GM21515 (cell line): ENCODE results near the gene CIC.
"Not testable (repeated sequence)": the region's sequence is repeated elsewhere in the genome, so short reads cannot be mapped to it uniquely, and the experiment has no call there.

Source experiments
- ATAC-seq: cut with Tn5 transposase; IDR thresholded peaks from one replicate; pipeline ENCODE4 v1.9.1; 2021; ENCODE audit not compliant: unreplicated experiment

Gene CIC

DNA sequence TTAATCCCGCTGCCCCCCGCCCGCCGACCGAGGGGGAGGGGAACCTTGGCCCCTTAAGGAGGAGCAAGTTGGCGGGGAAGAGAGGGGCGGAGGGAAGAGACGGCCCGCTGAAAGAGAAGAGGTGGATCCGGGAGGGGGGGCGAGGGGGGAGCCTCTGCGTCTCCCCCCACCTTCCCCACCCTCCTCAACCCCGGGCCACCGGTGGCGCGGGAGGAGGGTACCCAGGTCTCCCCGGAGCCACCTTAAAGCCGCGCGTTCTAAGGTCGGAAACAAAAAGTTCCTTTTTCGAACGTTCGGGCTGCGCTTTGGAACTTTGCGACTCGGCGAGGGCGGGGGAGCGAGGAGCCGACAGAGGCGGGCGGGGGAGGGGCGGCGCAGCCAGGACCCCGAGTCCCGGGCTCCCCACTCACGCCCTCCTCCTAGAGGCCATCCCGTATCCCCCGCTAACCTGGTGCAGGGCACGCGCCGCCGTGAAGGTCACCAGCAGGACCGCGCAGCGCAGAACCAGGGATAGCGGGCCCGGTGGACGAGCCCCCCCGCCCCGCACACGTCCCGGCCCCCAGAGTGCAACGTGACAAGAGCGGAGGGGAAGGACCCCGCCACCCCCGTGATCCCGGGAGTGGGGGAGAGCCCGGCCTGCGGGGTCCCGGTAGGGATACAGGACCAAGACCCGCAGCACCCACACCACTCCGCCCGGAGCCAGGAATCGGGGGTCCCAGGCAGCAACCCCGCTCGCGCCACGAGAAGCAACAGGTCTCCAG is 14.8 kb upstream of the CIC start:
- peak; percentile 29 for ATAC-seq

DNA sequence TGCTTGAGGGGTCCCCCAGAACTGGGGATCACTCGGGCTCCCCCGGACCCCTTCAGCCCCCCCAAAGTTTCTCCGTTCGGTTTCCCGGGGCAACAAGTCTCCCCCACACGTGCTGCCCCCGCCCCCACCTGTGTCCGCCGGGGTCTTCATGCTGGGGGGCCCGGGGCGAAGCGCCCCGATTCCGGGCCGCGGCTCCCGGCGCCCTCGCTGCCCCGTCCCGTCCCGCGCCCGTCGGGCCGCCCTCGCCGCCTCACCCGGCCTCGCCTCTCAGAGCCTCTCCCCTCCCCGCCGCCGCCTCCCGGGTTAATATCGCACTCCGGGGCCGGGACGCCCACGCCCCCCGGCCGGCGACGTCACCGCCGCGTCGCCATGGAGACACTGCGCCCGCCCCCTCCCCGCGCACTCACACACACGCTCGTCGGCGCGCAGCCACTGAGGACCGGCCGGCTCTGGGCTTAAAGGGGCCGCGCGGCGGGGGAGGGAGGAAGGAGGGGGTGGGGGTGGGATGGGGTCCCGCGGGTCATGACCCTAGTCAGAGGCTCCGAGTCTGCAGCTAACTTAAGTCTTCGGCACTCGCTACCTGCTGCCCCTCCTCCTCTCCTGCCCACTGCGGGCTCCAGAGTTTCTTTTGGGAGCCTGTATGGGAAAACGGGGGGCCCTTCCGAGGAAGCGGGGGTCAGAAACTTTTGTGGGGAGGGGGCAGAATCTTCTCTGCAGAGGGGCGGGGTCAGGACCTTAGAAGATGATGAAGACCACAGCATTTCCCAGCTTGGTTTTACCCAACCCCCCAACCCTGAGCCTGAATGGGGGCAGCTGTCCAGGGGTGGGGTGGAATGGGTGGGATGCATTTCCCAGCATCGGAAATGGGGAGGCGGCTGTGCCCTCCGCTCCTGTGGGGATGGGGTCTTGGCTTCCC is 13.9 kb upstream of the CIC start, which contains the start of gene ERF:
ERF (minus strand) TSS at position 279 of the 916 bp plus-strand sequence; CDS start at position 150, 129 bp downstream.
- ATAC-seq = peak; percentile 53

DNA sequence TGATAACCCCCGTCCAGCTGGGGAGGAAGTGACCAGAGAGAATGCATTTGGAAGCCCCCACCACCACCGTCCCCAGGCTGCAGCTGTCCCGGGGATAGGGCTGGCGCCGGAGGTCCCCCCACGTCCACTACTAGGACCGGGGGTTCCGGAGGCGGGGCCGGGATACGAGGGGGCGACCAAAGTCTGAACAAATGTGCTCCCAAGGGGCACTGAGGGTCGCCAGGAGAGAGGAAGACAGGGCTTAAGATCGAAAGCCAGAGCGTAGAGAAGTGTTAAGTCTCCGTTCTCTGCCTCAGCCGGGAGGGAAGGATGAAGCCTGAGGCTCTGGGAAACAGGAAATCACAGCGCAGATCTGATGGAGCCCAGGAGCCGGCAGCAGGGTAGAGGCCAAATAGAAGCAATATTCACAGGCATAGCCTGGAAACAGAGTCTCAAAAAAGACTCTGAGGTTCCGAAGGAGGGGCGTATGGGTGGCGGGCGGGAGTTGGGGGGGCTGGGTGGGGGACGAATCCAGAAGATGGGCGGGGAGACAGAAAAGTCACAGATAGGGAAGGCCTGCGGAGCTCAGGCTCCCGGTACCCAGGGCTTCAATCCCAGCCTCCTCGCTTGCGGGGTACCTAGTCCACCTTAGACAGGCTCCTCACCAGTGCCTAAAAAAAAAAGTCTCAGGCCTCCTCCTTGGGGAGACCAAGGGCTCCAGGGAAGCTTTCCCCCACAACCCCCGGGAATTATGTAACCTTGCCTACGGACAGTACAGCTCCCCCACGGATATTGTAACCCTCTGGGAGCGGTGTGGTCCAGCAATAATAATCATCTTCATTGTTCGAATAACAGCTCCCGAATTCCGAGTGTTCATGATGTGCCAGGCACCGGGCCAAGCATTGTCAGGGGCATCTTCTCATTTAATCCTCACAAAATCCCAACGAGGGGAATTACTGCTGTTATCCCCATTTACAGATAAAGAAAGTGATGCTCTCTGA is 13.0 kb upstream of the CIC start:
- ATAC-seq = no peak

DNA sequence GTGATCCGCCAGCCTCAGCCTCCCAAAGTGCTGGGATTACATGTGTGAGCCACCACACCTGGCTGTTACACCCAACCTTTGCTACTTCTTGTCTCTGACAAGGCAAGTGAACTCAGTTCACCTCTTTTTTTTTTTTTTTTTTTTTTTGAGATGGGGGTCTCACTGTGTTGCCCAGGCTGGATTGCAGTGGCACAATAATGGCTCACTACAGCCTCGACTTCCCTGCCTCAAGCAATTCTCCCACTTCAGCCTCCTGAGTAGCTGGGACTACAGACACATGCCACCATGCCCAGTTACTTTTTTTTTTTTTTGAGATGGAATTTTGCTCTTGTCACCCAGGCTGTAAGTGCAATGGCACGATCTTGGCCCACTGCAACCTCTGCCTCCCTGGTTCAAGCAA is 11.2 kb upstream of the CIC start:
- not testable (repeated sequence) for ATAC-seq

DNA sequence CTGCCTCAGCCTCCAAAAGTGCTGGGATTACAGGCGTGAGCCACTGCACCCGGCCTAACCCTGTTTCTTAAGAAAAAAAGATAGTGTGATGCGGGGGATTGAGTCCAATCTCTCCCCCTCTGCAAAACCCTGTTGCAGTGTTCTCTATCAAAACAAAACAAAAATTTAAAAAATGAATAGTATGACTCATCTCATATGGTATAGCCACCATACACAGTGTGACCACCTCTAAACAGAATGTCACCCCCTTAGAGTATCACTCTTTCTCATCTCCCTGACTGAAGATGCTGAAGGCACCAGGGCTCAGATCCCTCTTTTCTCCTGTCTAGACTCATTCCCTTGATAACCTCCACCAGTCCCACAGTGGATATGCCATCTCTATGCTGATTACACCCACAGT is 7.3 kb upstream of the CIC start:
- ATAC-seq = no peak

DNA sequence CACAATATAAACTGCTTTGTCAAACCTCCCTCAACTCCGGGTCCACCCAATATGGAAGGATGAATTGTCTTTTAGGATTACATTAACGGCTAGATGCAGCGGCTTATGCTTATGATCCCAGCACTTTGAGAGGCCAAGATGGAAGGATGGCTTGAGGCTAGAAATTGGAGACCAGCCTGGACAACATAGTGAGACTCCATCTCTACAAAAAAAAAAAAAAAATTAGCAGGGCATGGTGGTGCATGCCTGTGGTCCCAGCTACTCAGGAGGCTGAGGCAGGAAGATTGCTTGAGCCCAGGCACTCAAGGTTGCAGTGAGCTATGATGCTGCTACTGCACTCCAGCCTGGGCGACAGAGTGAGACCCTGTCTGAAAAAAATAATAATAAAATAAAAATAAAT is 2.9 kb upstream of the CIC start:
- not testable (repeated sequence) for ATAC-seq

DNA sequence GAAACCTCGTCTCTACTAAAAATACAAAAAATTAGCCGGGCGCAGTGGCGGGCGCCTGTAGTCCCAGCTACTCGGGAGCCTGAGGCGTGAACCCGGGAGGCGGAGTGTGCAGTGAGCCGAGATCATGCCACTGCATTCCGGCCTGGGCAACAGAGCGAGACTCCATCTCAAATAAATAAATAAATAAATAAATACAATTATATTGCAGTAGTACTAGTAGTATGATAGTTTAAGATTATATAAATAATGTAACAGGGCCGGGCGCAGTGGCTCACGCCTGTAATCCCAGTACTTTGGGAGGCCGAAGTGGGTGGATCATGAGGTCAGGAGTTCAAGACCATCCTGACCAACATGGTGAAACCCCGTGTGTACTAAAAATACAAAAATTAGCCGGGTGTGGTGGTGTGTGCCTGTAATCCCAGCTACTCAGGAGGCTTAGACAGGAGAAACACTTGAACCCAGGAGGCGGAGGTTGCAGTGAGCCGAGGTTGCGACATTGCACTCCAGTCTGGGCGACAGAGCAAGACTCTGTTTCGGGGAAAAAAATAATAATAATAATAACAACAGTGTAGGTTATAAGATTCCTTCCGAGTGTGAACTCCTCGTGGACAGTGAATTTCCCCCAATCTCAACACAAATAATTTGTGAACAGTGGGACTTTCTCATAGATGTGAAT is 2.0 kb upstream of the CIC start:
- not testable (repeated sequence) for ATAC-seq

DNA sequence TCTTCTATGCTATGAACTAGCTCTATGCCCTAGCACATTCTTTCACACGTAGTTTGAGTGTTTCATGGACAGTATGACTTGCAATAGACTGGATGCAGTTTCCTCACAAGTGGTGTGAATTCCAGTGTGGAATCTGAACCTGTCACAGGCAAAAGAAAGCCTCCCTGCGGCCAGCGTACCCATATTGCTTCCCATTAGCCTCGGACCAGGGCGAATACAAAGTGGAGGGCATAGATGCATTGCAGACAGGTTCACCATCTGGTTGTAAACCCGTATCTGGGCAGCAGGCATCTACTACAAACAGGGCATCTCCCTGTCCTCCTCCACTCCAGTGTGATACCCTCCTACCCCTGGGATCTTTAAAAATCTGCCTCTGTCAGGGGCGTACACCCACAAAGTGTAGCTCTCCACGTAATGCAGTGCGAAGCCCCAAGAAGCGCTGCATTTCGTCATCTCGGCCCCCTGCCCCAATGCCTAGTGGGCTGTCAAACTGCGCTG is 1.4 kb upstream of the CIC start:
- ATAC-seq = no peak

DNA sequence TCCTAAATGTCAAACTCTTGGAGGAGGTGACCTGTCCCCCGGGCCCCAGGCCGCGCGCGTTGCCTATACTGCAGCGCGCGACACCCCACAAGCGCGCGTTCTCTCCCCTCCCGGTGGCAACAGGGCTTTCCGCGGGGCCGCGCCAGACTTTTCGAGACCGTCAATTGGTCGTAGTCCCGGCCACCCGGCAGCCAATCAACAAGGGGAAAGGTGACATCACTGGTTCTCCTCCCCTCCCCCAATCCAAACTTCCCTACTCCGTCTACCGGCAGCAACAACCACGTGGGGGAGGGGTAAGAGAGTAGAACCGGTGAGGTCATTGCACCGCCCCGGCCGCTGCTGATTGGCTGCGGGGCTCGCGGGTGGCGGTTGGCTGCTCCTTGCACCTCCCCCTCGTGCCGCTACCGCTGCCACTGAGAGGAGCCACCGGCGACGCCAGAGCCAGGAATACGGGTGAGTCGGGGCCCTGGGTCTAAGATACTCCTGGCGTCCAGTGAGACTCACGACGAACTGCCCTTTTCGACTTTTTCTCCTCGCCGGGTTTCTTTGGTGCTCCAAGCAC is 829 bp upstream of the CIC start:
- peak; percentile 50 for ATAC-seq

DNA sequence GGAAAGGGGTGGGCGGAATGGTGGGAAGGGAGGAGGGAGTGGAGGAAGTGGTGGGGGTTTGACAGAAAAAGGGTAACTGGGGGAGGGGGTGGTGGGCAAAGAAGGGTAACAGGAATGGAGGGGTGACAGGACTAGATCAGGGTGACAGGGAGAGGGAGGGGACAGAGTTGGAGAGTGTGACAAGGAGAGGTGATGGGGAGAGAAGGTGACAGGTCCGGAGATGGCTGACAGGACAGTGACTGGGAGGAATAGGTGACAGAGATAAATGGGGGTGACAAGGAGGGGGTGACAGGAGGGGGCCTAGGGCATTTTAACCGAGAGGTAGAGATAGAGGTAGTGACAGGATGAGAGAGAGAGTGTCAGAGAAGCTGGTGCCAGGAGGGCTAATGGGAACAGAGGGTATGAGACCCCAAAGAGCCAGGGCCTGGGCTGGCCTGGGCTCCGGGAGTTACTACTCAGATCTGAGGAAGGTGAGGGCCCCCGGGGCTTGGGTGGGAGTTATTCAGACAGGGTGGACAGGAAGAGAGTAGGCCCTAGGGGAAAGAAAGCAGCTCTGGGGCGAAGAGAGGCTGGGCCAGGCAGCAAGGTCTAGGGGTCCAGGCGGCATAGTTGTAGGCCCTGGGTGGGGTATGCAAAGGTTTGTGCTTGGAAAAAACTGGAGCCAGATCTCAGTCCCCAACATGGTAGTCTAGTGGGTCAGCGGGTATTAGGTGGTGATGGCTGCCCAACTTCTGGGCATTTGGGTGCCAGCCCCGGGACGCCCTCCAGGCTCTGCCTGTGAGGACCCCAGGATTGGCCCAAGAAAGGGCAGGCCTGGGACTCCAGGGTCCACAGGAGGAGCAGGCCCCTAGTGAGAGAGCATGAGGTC is 660 bp downstream of the CIC start:
- no peak for ATAC-seq

DNA sequence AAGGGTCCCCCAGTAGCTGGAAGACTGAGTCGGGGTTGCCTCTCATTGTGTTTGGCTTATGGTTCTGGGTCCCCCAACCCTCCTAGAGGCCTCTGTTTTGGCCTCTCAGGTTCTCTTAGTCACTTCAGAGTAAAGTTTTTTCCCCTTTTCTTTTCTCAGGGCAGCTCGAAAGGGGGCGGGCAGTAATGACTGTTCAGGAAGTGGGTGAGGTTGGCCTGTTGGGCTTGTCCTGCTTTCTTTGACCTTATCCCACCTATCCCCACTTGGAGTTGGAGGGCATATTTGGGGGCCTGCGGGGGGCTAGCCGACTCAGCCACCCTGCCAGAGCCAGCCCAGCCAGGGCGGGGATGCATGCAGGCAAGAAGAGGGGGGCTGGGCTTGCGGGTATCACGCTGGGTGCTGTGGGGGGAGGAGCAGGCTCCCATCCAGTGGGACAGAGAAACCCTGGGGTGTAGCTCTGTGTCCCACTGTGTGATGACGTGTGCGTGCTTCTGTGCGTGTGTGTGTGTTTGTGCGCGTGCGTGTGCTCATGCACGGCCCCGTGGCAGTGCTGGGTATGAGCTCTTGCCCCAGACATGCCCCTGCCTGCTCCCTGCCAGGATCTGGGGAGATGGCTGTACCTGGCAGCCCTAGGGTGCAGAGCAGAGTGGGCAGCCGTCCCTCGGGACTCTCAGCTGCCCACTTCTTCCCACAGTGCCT is 1.4 kb downstream of the CIC start:
- ATAC-seq = no peak

DNA sequence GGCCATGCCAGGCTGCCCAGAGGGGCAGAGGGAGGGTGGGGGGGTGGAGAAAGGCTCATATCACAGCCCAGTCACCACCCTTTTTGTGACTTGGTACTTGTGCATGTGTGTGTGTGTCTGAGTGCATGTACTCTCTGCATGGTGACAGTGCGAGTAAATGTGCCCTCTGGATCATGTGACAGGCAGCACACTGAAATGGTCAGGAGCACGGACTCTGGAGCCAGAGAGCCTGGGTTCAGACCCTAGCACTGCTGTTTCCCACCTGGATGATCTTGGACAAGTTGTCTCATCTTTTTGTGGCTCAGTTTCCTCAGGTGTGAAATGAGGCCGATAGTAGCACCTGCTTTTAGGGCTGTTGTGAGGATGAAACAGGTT is 2.0 kb downstream of the CIC start:
- no peak for ATAC-seq

DNA sequence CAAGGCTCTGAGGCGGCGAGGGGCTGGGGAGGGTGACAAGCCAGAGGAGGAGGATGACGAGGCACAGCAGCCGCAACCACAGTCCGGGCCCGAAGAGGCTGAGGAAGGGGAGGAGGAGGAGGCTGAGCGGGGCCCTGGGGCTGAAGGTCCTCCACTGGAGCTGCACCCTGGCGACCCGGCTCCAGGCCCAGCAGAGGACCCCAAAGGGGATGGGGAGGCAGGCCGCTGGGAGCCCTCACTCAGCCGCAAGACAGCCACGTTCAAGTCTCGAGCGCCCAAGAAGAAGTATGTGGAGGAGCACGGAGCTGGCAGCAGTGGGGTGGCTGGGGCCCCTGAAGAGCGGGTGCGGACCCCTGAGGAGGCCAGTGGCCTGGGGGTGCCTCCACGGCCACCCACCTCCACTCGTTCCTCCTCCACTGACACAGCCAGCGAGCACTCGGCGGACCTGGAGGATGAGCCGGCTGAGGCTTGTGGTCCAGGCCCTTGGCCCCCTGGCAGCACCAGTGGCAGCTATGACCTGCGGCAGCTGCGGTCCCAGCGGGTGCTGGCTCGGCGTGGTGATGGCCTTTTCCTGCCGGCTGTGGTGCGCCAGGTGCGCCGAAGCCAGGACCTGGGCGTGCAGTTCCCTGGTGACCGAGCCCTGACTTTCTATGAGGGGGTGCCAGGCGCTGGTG is 2.9 kb downstream of the CIC start:
- ATAC-seq = no peak

DNA sequence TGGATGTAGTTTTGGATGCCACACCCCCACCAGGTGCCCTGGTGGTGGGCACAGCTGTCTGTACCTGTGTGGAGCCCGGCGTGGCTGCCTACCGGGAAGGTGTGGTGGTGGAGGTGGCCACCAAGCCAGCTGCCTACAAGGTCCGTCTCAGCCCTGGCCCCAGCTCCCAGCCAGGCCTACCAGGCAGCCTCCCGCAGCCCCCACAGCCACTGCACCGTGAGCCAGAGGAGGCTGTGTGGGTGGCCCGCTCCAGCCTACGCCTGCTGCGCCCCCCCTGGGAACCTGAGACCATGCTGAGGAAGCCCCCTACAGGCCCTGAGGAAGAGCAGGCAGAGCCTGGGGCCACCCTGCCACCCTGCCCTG is 3.5 kb downstream of the CIC start:
- ATAC-seq = no peak

DNA sequence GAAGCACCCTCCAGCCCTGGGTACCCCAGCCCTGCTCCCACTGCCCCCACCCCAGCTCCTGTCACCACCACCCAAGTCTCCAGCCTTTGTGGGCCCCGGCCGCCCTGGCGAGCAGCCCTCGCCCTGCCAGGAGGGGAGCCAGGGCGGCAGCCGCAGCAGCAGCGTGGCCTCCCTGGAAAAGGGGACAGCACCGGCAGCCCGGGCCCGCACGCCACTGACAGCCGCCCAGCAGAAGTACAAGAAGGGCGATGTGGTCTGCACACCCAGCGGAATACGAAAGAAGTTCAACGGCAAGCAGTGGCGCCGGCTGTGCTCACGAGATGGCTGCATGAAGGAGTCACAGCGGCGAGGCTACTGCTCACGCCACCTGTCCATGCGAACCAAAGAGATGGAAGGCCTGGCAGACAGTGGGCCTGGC is 3.9 kb downstream of the CIC start:
- ATAC-seq = no peak

DNA sequence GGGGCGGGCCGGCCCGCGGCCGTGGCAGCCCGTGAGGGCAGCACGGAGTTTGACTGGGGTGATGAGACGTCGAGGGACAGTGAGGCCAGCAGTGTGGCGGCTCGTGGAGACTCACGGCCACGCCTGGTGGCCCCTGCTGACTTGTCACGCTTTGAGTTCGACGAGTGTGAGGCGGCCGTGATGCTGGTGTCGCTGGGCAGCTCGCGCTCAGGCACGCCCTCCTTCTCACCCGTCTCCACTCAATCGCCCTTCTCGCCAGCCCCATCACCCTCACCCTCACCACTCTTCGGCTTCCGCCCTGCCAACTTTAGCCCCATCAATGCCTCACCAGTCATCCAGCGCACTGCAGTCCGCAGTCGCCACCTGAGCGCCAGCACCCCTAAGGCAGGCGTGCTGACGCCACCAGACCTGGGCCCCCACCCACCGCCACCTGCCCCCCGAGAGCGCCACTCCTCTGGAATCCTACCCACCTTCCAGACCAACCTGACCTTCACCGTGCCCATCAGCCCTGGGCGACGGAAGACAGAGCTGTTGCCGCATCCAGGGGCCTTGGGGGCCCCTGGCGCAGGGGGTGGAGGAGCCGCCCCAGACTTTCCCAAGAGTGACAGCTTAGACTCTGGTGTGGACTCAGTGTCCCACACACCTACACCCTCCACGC is 4.5 kb downstream of the CIC start:
- ATAC-seq = no peak

DNA sequence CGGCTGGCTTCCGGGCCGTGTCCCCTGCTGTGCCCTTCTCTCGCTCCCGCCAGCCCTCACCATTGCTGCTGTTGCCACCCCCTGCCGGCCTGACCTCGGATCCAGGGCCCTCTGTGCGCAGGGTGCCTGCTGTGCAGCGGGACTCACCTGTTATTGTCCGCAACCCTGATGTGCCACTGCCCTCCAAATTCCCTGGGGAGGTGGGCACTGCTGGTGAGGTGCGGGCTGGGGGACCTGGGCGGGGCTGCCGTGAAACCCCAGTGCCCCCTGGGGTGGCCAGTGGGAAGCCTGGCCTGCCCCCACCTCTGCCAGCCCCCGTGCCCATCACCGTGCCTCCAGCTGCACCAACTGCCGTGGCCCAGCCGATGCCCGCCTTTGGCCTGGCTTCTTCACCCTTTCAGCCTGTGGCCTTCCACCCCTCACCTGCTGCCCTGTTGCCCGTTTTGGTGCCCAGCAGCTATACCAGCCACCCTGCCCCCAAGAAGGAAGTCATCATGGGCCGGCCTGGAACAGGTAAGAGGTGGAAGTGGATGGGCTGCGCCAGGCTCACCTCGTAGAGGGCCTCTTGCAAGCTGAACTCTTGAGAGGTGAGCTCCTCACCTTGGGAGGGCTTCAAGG is 5.1 kb downstream of the CIC start:
- ATAC-seq = no peak
